ENCODE data around the gene NECAB3. TPM values are rescaled to one million over a fixed set of nuclear protein-coding genes. Genes with fewer than 3 reads are reported as not detected.

NECAB3 gene
- total and polyA plus RNA-seq, 2 of the 13 experiments (the other 11 are each of a cell fraction or from before 2014, with no cell fraction given): 61.5 to 65.5 TPM

DNA sequence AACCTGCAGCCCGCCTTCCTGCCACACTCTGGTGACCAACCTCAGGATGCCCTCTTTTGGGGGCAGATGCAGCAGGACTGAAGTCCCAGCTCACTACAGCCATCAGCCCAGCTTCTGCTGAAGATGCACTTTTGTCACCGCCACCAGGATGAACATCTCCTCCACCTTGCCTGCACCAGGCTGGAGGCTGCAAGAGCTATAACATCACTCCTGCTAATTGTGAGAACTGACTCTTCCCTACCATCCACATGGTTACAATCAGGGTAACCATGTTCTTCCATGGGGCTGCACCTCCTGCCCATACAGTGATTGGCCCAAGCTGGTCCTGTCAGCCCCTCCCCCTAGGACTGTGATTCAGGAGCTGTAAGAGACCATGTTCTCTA, 9.5 kb downstream of the NECAB3 start:
- Histone ChIP-seq H3K27ac (ENCODE audit: extremely low read length, insufficient read depth, low read length) (peak overlapping the region; percentile 65), H3K4me1 (ENCODE audit: insufficient read depth, low read length) (peaks cover 30% of the 10 kb centered on the region), H3K27me3 (ENCODE audit: control insufficient read depth in 1 of 2, insufficient read depth in 2 of 2, low read length in 2 of 2) (no peaks in the 10 kb centered on the region; a peak in 1 of 5 replicates), H3K4me2 (ENCODE audit: low read depth, low read length) (peak overlapping the region; percentile 98), H3K79me2 (ENCODE audit: insufficient read depth, low read length) (peaks cover 8% of the 10 kb centered on the region), H3K4me3 (replicated peaks in 1 of 3; ENCODE audit: insufficient read depth in 1 of 3, low read depth in 2 of 3, low read length in 3 of 3) (peak overlapping the region in 1 of 3 experiments; percentile 88; a peak in 2 of 6 replicates), H3K9me3 (ENCODE audit: low read length) (no peaks in the 10 kb centered on the region), H3K36me3 (replicated peaks in 1 of 2; ENCODE audit: control insufficient read depth in 1 of 2, insufficient read depth in 2 of 2, low read length in 2 of 2) (peaks cover 28 to 32% of the 10 kb centered on the region in 2 experiments), H2AFZ (ENCODE audit: low read length) (no peak overlapping the region), H3K9ac (ENCODE audit: insufficient read depth, low read depth, low read length) (peak overlapping the region; percentile 80; the same call in 1 of the 2 replicates), H4K20me1 (ENCODE audit: insufficient read depth, low read length) (no peaks in the 10 kb centered on the region)
- intact Hi-C loops (cut with micrococcal nuclease; ENCODE audit: unreplicated experiment) (loop anchor here (5.0 kb wide), 1 partner anchor 262 kb away; the partner anchor contains the start of gene CDK5RAP1), in situ Hi-C loops (cut with HindIII; ENCODE audit: extremely low pct_ligation_motif_present, low pct_unique_long_range_greater_than_20kb) (no loop called here)
- 96% methylated on average over 2 of the region's 2 CpGs for WGBS (ENCODE audit: low lambda C conversion rate)
- no peak for FAIRE-seq
- ATAC-seq: peak; percentile 2
- BruUV-seq (replicated peaks): no TSS peak
- ChIA-PET CTCF (ENCODE audit: low intra/inter-chr PET ratio, low total read pairs) (no interaction called here), POLR2A (interaction anchor here (0.5 to 3.7 kb wide), 12 partner anchors 8 to 292 kb away, joined by 3 to 19 read pairs (median 6); partner anchors contain the start of genes CBFA2T2, CHMP4B, NECAB3 and ZNF341)
- DNase-seq (ENCODE audit: low spot score): no peak
- TF ChIP-seq ZC3H4 (CRISPR knock-in tag; IDR thresholded peaks at IDR 0.05; ENCODE audit: borderline replicate concordance) (0 out of 2 replicates have a peak, but pooled peaks have one; percentile 66), NFIB (CRISPR knock-in tag; IDR thresholded peaks at IDR 0.05; ENCODE audit: borderline replicate concordance) (0 out of 2 replicates have a peak, but pooled peaks have one; percentile 27), FOSL2 (CRISPR knock-in tag; IDR thresholded peaks at IDR 0.05) (no peak), ARID2 (CRISPR knock-in tag; IDR thresholded peaks at IDR 0.05; ENCODE audit: borderline replicate concordance) (peak; percentile 69; the same call in 1 of the 2 replicates), ZNF768 (CRISPR knock-in tag; IDR thresholded peaks at IDR 0.05) (0 out of 2 replicates have a peak, but pooled peaks have one; percentile 25), SKI (IDR thresholded peaks at IDR 0.05; ENCODE audit: partially characterized antibody) (no peak), MAFK (conservative IDR thresholded peaks at IDR 0.05 in 1 of 2, IDR thresholded peaks at IDR 0.05 in 1 of 2; ENCODE audit: low read length in 2 of 2) (peak; percentile 76 to 92)
- TF ChIP-seq, protein P1, sequence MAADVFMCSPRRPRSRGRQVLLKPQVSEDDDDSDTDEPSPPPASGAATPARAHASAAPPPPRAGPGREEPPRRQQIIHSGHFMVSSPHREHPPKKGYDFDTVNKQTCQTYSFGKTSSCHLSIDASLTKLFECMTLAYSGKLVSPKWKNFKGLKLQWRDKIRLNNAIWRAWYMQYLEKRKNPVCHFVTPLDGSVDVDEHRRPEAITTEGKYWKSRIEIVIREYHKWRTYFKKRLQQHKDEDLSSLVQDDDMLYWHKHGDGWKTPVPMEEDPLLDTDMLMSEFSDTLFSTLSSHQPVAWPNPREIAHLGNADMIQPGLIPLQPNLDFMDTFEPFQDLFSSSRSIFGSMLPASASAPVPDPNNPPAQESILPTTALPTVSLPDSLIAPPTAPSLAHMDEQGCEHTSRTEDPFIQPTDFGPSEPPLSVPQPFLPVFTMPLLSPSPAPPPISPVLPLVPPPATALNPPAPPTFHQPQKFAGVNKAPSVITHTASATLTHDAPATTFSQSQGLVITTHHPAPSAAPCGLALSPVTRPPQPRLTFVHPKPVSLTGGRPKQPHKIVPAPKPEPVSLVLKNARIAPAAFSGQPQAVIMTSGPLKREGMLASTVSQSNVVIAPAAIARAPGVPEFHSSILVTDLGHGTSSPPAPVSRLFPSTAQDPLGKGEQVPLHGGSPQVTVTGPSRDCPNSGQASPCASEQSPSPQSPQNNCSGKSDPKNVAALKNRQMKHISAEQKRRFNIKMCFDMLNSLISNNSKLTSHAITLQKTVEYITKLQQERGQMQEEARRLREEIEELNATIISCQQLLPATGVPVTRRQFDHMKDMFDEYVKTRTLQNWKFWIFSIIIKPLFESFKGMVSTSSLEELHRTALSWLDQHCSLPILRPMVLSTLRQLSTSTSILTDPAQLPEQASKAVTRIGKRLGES (CRISPR knock-in tag; IDR thresholded peaks at IDR 0.05; ENCODE audit: borderline replicate concordance): no peak
- TF ChIP-seq, protein P2, sequence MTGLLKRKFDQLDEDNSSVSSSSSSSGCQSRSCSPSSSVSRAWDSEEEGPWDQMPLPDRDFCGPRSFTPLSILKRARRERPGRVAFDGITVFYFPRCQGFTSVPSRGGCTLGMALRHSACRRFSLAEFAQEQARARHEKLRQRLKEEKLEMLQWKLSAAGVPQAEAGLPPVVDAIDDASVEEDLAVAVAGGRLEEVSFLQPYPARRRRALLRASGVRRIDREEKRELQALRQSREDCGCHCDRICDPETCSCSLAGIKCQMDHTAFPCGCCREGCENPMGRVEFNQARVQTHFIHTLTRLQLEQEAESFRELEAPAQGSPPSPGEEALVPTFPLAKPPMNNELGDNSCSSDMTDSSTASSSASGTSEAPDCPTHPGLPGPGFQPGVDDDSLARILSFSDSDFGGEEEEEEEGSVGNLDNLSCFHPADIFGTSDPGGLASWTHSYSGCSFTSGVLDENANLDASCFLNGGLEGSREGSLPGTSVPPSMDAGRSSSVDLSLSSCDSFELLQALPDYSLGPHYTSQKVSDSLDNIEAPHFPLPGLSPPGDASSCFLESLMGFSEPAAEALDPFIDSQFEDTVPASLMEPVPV (CRISPR knock-in tag; IDR thresholded peaks at IDR 0.05): 0 out of 2 replicates have a peak, but pooled peaks have one; percentile 53
- TF ChIP-seq, protein P3, sequence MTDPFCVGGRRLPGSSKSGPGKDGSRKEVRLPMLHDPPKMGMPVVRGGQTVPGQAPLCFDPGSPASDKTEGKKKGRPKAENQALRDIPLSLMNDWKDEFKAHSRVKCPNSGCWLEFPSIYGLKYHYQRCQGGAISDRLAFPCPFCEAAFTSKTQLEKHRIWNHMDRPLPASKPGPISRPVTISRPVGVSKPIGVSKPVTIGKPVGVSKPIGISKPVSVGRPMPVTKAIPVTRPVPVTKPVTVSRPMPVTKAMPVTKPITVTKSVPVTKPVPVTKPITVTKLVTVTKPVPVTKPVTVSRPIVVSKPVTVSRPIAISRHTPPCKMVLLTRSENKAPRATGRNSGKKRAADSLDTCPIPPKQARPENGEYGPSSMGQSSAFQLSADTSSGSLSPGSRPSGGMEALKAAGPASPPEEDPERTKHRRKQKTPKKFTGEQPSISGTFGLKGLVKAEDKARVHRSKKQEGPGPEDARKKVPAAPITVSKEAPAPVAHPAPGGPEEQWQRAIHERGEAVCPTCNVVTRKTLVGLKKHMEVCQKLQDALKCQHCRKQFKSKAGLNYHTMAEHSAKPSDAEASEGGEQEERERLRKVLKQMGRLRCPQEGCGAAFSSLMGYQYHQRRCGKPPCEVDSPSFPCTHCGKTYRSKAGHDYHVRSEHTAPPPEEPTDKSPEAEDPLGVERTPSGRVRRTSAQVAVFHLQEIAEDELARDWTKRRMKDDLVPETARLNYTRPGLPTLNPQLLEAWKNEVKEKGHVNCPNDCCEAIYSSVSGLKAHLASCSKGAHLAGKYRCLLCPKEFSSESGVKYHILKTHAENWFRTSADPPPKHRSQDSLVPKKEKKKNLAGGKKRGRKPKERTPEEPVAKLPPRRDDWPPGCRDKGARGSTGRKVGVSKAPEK (CRISPR knock-in tag; IDR thresholded peaks at IDR 0.05; ENCODE audit: borderline replicate concordance): no peak
- TF ChIP-seq, protein P4, sequence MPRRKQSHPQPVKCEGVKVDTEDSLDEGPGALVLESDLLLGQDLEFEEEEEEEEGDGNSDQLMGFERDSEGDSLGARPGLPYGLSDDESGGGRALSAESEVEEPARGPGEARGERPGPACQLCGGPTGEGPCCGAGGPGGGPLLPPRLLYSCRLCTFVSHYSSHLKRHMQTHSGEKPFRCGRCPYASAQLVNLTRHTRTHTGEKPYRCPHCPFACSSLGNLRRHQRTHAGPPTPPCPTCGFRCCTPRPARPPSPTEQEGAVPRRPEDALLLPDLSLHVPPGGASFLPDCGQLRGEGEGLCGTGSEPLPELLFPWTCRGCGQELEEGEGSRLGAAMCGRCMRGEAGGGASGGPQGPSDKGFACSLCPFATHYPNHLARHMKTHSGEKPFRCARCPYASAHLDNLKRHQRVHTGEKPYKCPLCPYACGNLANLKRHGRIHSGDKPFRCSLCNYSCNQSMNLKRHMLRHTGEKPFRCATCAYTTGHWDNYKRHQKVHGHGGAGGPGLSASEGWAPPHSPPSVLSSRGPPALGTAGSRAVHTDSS (CRISPR knock-in tag; conservative IDR thresholded peaks at IDR 0.05): no peak
- TF ChIP-seq, protein P5, sequence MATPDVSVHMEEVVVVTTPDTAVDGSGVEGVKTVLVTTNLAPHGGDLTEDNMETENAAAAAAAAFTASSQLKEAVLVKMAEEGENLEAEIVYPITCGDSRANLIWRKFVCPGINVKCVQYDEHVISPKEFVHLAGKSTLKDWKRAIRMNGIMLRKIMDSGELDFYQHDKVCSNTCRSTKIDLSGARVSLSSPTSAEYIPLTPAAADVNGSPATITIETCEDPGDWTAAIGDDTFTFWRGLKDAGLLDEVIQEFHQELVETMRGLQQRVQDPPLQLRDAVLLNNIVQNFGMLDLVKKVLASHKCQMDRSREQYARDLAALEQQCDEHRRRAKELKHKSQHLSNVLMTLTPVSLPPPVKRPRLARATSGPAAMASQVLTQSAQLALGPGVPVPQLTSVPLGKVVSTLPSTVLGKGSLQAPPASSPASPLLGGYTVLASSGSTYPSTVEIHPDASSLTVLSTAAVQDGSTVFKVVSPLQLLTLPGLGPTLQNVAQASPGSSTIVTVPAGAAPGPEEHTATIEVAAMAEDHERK (CRISPR knock-in tag; IDR thresholded peaks at IDR 0.05; ENCODE audit: low read depth): no peak
